NCI-H226 (cell line): ENCODE results near the gene GPR132.
"Not testable (repeated sequence)": the region's sequence is repeated elsewhere in the genome, so short reads cannot be mapped to it uniquely, and the experiment has no call there.

Experiments
- DNase-seq: peaks from one replicate; pipeline ENCODE4 v3.0.0-alpha.2; 2015

Gene GPR132

GRCh38 chr14:105090493-105091053, 25.3 kb upstream of the GPR132 start:
- peak; percentile 75 for DNase-seq

GRCh38 chr14:105089746-105090492, 24.7 kb upstream of the GPR132 start:
- DNase-seq, result no peak

- no peak for DNase-seq
These were observed 23.8 kb upstream of the GPR132 start for GRCh38 chr14:105088812-105089745.

- DNase-seq, result peak; percentile 95
These were observed 23.0 kb upstream of the GPR132 start for GRCh38 chr14:105087963-105088811.

GRCh38 chr14:105087308-105087962, 22.2 kb upstream of the GPR132 start:
- no peak for DNase-seq

- DNase-seq, result peak; percentile 79
These were observed 21.6 kb upstream of the GPR132 start for GRCh38 chr14:105086833-105087307.

- DNase-seq, result no peak
These were observed 20.5 kb upstream of the GPR132 start for GRCh38 chr14:105085766-105086165.

- DNase-seq, result no peak
These were observed 19.7 kb upstream of the GPR132 start for GRCh38 chr14:105084741-105085571.

GRCh38 chr14:105083926-105084685, 18.9 kb upstream of the GPR132 start:
- no peak for DNase-seq

- no peak for DNase-seq
These were observed 17.5 kb upstream of the GPR132 start for GRCh38 chr14:105082703-105083102.

- DNase-seq, result not testable (repeated sequence)
These were observed 16.2 kb upstream of the GPR132 start for GRCh38 chr14:105081473-105081872.

GRCh38 chr14:105080161-105080560, 14.9 kb upstream of the GPR132 start:
- no peak for DNase-seq

- DNase-seq, result no peak
These were observed 13.1 kb upstream of the GPR132 start for GRCh38 chr14:105078294-105078693.

- DNase-seq, result no peak
These were observed 12.4 kb upstream of the GPR132 start for GRCh38 chr14:105077649-105077995.

GRCh38 chr14:105076805-105077648, 11.8 kb upstream of the GPR132 start:
- DNase-seq, result no peak

- no peak for DNase-seq
These were observed 11.1 kb upstream of the GPR132 start for GRCh38 chr14:105076296-105076804.

GRCh38 chr14:105075379-105076295, 10.4 kb upstream of the GPR132 start:
- DNase-seq, result peak; percentile 71

GRCh38 chr14:105074601-105075053, 9.4 kb upstream of the GPR132 start:
- DNase-seq, result no peak
